ENCODE measurements around the gene GPR107. TPM values are rescaled to one million over a fixed set of nuclear protein-coding genes. Genes with fewer than 3 reads are reported as not detected.

Gene GPR107
- total and polyA plus RNA-seq, 2 of the 8 experiments (the other 6 are each of a cell fraction or from before 2014, with no cell fraction given) = 19.3 to 30.7 TPM

GRCh38 chr9:130042406-130042884 is 11.3 kb upstream of the GPR107 start:
- peak overlapping the region; percentile 16; the same call in 1 of the 2 replicates for H3K27ac ChIP-seq (ENCODE audit: low read depth, low read length)

More at GRCh38 chr9:130042406-130042884, 11.3 kb upstream of the GPR107 start:
- peak overlapping the region; percentile 46 for H3K56ac ChIP-seq (replicated peaks; ENCODE audit: insufficient read length, low read depth, low read length)
- H3K4ac ChIP-seq (replicated peaks; ENCODE audit: insufficient read length, low read depth, low read length) = no peak overlapping the region
- DNase-seq (ENCODE audit: low read depth in 1 of 2, low spot score in 2 of 2) = peak in 1 of 2 experiments; percentile 72
- H3K4me3 ChIP-seq (ENCODE audit: extremely low read depth in 1 of 4, insufficient read depth in 2 of 4, low read depth in 3 of 4, low read length in 4 of 4) = peak overlapping the region; percentile 67 to 91 (median 82)
- H2AK5ac ChIP-seq (ENCODE audit: low read depth, low read length) = no peak overlapping the region
- H3K18ac ChIP-seq (ENCODE audit: extremely low read depth, low read length) = peak overlapping the region; percentile 68; the same call in 1 of the 2 replicates
- H2BK120ac ChIP-seq (replicated peaks; ENCODE audit: low read depth, low read length) = no peak overlapping the region
- H2BK20ac ChIP-seq (ENCODE audit: low read length) = no peak overlapping the region
- H3K27me3 ChIP-seq (replicated peaks in 1 of 4; ENCODE audit: control insufficient read depth in 3 of 4, extremely low read depth in 1 of 4, insufficient read depth in 3 of 4, low read length in 3 of 4) = peaks cover 0 to 9% (median 4%) of the 10 kb centered on the region in 4 experiments; a peak in 4 of 7 replicates
- no peak for FAIRE-seq
- H3K23ac ChIP-seq (ENCODE audit: insufficient read length) = no peak overlapping the region
- H3K4me2 ChIP-seq (ENCODE audit: insufficient read depth in 1 of 2, low read depth in 2 of 2, low read length in 2 of 2) = peak overlapping the region; percentile 71 to 88
- POLR2A ChIA-PET (ENCODE audit: partially characterized antibody) = interaction anchor here (1.0 to 1.5 kb wide), 5 partner anchors 11 to 147 kb away, joined by 3 to 7 read pairs (median 4); partner anchors contain the start of gene GPR107
- no peak for TF ChIP-seq JUND (IDR thresholded peaks at IDR 0.05; ENCODE audit: low read length)
- no peak for TF ChIP-seq POU5F1 (IDR thresholded peaks at IDR 0.05; ENCODE audit: low read depth, low read length)
- TF ChIP-seq KDM1A (IDR thresholded peaks at IDR 0.05; ENCODE audit: borderline replicate concordance, low read length) = no peak
- TF ChIP-seq RBBP5 (IDR thresholded peaks at IDR 0.05; ENCODE audit: borderline replicate concordance, low read depth, low read length) = peak; percentile 7; the same call in 1 of the 2 replicates
- TF ChIP-seq KDM4A (IDR thresholded peaks at IDR 0.05; ENCODE audit: low read depth, low read length, severe bottlenecking) = peak; percentile 68
- TF ChIP-seq ASH2L (IDR thresholded peaks at IDR 0.05; ENCODE audit: low read length) = peak; percentile 22
- 0 out of 2 replicates have a peak, but pooled peaks have one; percentile 13 for TF ChIP-seq TAF1 (IDR thresholded peaks at IDR 0.05; ENCODE audit: low read depth, low read length)
- no peaks in the 10 kb centered on the region for H3K36me3 ChIP-seq (ENCODE audit: control insufficient read depth in 2 of 4, insufficient read depth in 4 of 4, low read length in 3 of 4)
- no peaks in the 10 kb centered on the region for H3K9me3 ChIP-seq (ENCODE audit: insufficient read depth in 2 of 2, low read depth in 1 of 2, low read length in 1 of 2)
- H3K14ac ChIP-seq (ENCODE audit: insufficient read length) = no peak overlapping the region
- H4K20me1 ChIP-seq (replicated peaks in 1 of 2; ENCODE audit: control insufficient read depth in 1 of 2, insufficient read depth in 2 of 2, low read length in 2 of 2) = no peaks in the 10 kb centered on the region
- 3% methylated on average over 8 of the region's 68 CpGs; no CpG with 5 or more reads in 1 of the 2 experiments for WGBS, 2 experiments (ENCODE audit: extremely low coverage in 1 of 2, insufficient coverage in 1 of 2, insufficient read length in 1 of 2, insufficient replicate concordance in 2 of 2, low coverage in 1 of 2, low lambda C conversion rate in 2 of 2, missing lambda C conversion rate in 1 of 2)
- H2AFZ ChIP-seq (ENCODE audit: low read length) = no peak overlapping the region
- H2BK5ac ChIP-seq (ENCODE audit: low read depth, low read length) = no peak overlapping the region
- peaks cover 0 to 5% (median 3%) of the 10 kb centered on the region in 4 experiments; a peak in 4 of 7 replicates for H3K4me1 ChIP-seq (replicated peaks in 1 of 4; ENCODE audit: control insufficient read depth in 3 of 4, insufficient read depth in 4 of 4, low read length in 3 of 4)
- CTCF ChIA-PET (ENCODE audit: partially characterized antibody) = interaction anchor here (0.5 to 0.8 kb wide), 2 partner anchors 9 to 128 kb away, joined by 3 read pairs; no protein-coding TSS in a partner anchor
- no peaks in the 10 kb centered on the region for H3K79me1 ChIP-seq (ENCODE audit: low read depth, low read length)
- peak overlapping the region; percentile 82; the same call in 1 of the 2 replicates for H4K8ac ChIP-seq (ENCODE audit: extremely low read depth, insufficient read depth, low read length)
- H4K5ac ChIP-seq (ENCODE audit: insufficient read length, low read depth, low read length) = no peak overlapping the region
- H3K79me2 ChIP-seq (ENCODE audit: control insufficient read depth in 1 of 2, insufficient read depth in 2 of 2, low read length in 2 of 2) = peaks cover 2 to 37% of the 10 kb centered on the region in 2 experiments; a peak in 2 of 4 replicates
- H4K91ac ChIP-seq (replicated peaks; ENCODE audit: insufficient read length, low read length) = no peak overlapping the region
- no peak overlapping the region for H2BK12ac ChIP-seq (ENCODE audit: low read depth, low read length)
- no peak overlapping the region for H2BK15ac ChIP-seq (ENCODE audit: low read length)
- H3K23me2 ChIP-seq (ENCODE audit: low read depth, low read length) = peaks cover 13% of the 10 kb centered on the region
- peak overlapping the region in 3 of 4 experiments; percentile 51 to 96 (median 59); a peak in 6 of 7 replicates for H3K9ac ChIP-seq (replicated peaks in 1 of 4; ENCODE audit: extremely low read depth in 1 of 4, low read depth in 3 of 4, low read length in 3 of 4)
